HCT116 (cell line): ENCODE results near the gene RET. TPM values are rescaled to one million over a fixed set of nuclear protein-coding genes. Genes with fewer than 3 reads are reported as not detected.

Source experiments
- ATAC-seq: fragments of 200-7000 bp; cut with Tn5 transposase; 2 replicates; pipeline ENCODE4 v1.9.1; 2020; ENCODE audit warnings: mild to moderate bottlenecking, moderate library complexity
- BruUV-seq: library from RNA; stranded (reverse); fragments of 400-500 nt; replicated peaks from 2 replicates; lab custom pipeline; 2021; lab: Mats Ljungman, UMichigan
- CTCF ChIA-PET: fragments of 300-600 bp; sonication (Branson Sonifier 250); formaldehyde crosslinking; loops from one replicate; lab custom pipeline; 2021; ENCODE audit warnings: antibody characterized with exemption; lab: Charles Lee
- POLR2A ChIA-PET: fragments of 300-600, 350-600 bp; sonication (Branson Sonifier 250); formaldehyde crosslinking; loops from one replicate; lab custom pipeline; 2021; ENCODE audit warnings: antibody characterized with exemption; lab: Charles Lee
- RAD21 ChIA-PET, 2 experiments: fragments of 300-600 bp; sonication (Branson Sonifier 250); formaldehyde crosslinking; loops; one replicate each; lab custom pipeline; 2023; ENCODE audit warnings: low total read pairs in 2 of 2; ENCODE audit not compliant: uncharacterized antibody in 2 of 2, unreplicated experiment in 2 of 2, low non-redundant PET in 1 of 2; lab: Charles Lee
- DNase-seq: peaks from one replicate; pipeline ENCODE4 v3.0.0-alpha.2; 2010; ENCODE audit warnings: low read depth, low spot score
- H2AFZ ChIP-seq: fragments of 200-600 bp; shearing (Covaris generic), sonication (generic); 2 replicates; pipeline ENCODE4 v1.6.1; 2017; ENCODE audit warnings: low read depth, mixed run types, mixed read lengths, antibody characterized with exemption, low read length; ENCODE audit not compliant: poor library complexity, severe bottlenecking
- H3K27ac ChIP-seq: 2 replicates; pipeline ENCODE4 v1.5.1; 2012; ENCODE audit warnings: low read depth, low read length
- H3K27me3 ChIP-seq: fragments of 200-600 bp; sonication (generic); 2 replicates; pipeline ENCODE4 v1.6.1; 2016; ENCODE audit warnings: mixed run types, low read length, mixed read lengths; ENCODE audit not compliant: insufficient read depth
- H3K36me3 ChIP-seq, 2 experiments: fragments of 200-500 bp in 1 of 2; fragments of 200-600 bp in 1 of 2; sonication (Bioruptor generic) in 1 of 2; sonication (generic) in 1 of 2; 2 replicates each; pipeline versions ENCODE4 v1.5.1 to v1.6.1; 2014 to 2016; ENCODE audit warnings: low read length in 2 of 2, inconsistent platforms in 1 of 2, mixed read lengths in 1 of 2, mixed run types in 1 of 2; ENCODE audit not compliant: insufficient read depth in 2 of 2, control insufficient read depth in 1 of 2
- H3K4me1 ChIP-seq, 2 experiments: fragments of 200-600 bp in 1 of 2; sonication (generic) in 1 of 2; 2 replicates each; pipeline versions ENCODE4 v1.5.1 to v1.6.1; 2012 to 2017; ENCODE audit warnings: low read length in 2 of 2, inconsistent platforms in 1 of 2, mild to moderate bottlenecking in 1 of 2, mixed read lengths in 1 of 2, mixed run types in 1 of 2, moderate library complexity in 1 of 2; ENCODE audit not compliant: insufficient read depth in 2 of 2, control insufficient read depth in 1 of 2
- H3K4me2 ChIP-seq: fragments of 200-600 bp; sonication (generic); 2 replicates; pipeline ENCODE4 v1.6.1; 2017; ENCODE audit warnings: mixed run types, low read length, mixed read lengths
- H3K4me3 ChIP-seq, 2 experiments: fragments of 200-600 bp in 1 of 2; sonication (generic) in 1 of 2; replicated peaks in 1 of 2; 2 replicates each; pipeline ENCODE4 v1.5.1; 2011 to 2016; ENCODE audit warnings: low read length in 2 of 2, control low read depth in 1 of 2, low read depth in 1 of 2, mild to moderate bottlenecking in 1 of 2, mixed read lengths in 1 of 2, mixed run types in 1 of 2
- H3K79me2 ChIP-seq: fragments of 200-600 bp; sonication (generic); 2 replicates; pipeline ENCODE4 v1.6.1; 2017; ENCODE audit warnings: mild to moderate bottlenecking, mixed run types, low read length, moderate library complexity, mixed read lengths; ENCODE audit not compliant: insufficient read depth
- H3K9ac ChIP-seq: fragments of 200-600 bp; sonication (generic); 2 replicates; pipeline ENCODE4 v1.6.1; 2016; ENCODE audit warnings: low read length, mixed read lengths
- H3K9me2 ChIP-seq: fragments of 200-600 bp; sonication (generic), shearing (Covaris generic); 2 replicates; pipeline ENCODE4 v1.6.1; 2017; ENCODE audit warnings: mixed run types, mild to moderate bottlenecking, moderate library complexity; ENCODE audit not compliant: insufficient read depth
- H3K9me3 ChIP-seq, 2 experiments: fragments of 200-500 bp in 1 of 2; fragments of 200-600 bp in 1 of 2; sonication (Bioruptor generic) in 1 of 2; sonication (generic) in 1 of 2; 2 replicates each; pipeline ENCODE4 v1.6.1; 2014 to 2017; ENCODE audit warnings: low read length in 2 of 2, mixed read lengths in 2 of 2, inconsistent platforms in 1 of 2, low read depth in 1 of 2, mild to moderate bottlenecking in 1 of 2, mixed run types in 1 of 2, moderate library complexity in 1 of 2; ENCODE audit not compliant: control insufficient read depth in 1 of 2, insufficient read depth in 1 of 2
- H4K20me1 ChIP-seq: fragments of 200-600 bp; sonication (generic), shearing (Covaris generic); 2 replicates; pipeline ENCODE4 v1.6.1; 2017; ENCODE audit warnings: mixed run types, mild to moderate bottlenecking, moderate library complexity; ENCODE audit not compliant: insufficient read depth
- ATF3 ChIP-seq: IDR thresholded peaks from 2 replicates; pipeline ENCODE4 v1.6.1; 2012
- CBX3 ChIP-seq: IDR thresholded peaks from 2 replicates; pipeline ENCODE4 v1.6.1; 2012; ENCODE audit warnings: low read depth
- EGR1 ChIP-seq: IDR thresholded peaks from 2 replicates; pipeline ENCODE4 v1.6.1; 2012; ENCODE audit warnings: low read depth
- EZH2 ChIP-seq: fragments of 200-600 bp; sonication (generic); IDR thresholded peaks from 2 replicates; pipeline ENCODE4 v1.6.1; 2017; ENCODE audit warnings: antibody characterized with exemption, mixed run types
- EZH2phosphoT487 ChIP-seq: fragments of 200-600 bp; IDR thresholded peaks from 2 replicates; pipeline ENCODE4 v1.6.1; 2018; ENCODE audit warnings: antibody characterized with exemption, borderline replicate concordance
- FOSL1 ChIP-seq: IDR thresholded peaks from 2 replicates; pipeline ENCODE4 v1.6.1; 2012; ENCODE audit warnings: low read depth
- JUND ChIP-seq: IDR thresholded peaks from 2 replicates; pipeline ENCODE4 v1.6.1; 2012
- MAX ChIP-seq: IDR thresholded peaks from 2 replicates; pipeline ENCODE4 v1.6.1; 2012
- POLR2A ChIP-seq: IDR thresholded peaks from 2 replicates; pipeline ENCODE4 v1.7.0; 2011; ENCODE audit warnings: borderline replicate concordance; ENCODE audit not compliant: insufficient read depth, insufficient read length; ENCODE audit errors: extremely low read depth
- POLR2AphosphoS5 ChIP-seq: IDR thresholded peaks from 2 replicates; pipeline ENCODE4 v1.6.1; 2011; ENCODE audit warnings: mild to moderate bottlenecking, low read depth, low read length, moderate library complexity
- RAD21 ChIP-seq: IDR thresholded peaks from 2 replicates; pipeline ENCODE4 v1.6.1; 2012; ENCODE audit warnings: low read depth, mild to moderate bottlenecking
- SIN3A ChIP-seq: IDR thresholded peaks from 2 replicates; pipeline ENCODE4 v1.6.1; 2012; ENCODE audit warnings: low read depth
- SP1 ChIP-seq: IDR thresholded peaks from 2 replicates; pipeline ENCODE4 v1.6.1; 2012; ENCODE audit warnings: low read depth
- SRF ChIP-seq: IDR thresholded peaks from 2 replicates; pipeline ENCODE4 v1.6.1; 2012; ENCODE audit warnings: low read depth
- YY1 ChIP-seq: IDR thresholded peaks from 2 replicates; pipeline ENCODE4 v1.6.1; 2011; ENCODE audit warnings: low read length, low read depth, moderate library complexity, mild to moderate bottlenecking; ENCODE audit not compliant: insufficient replicate concordance; ENCODE audit errors: extremely low read depth
- ZFX ChIP-seq: fragments of 450-650 bp; IDR thresholded peaks from 2 replicates; pipeline ENCODE4 v1.6.1; 2017
- ZNF274 ChIP-seq: fragments of 200-500 bp; sonication (Bioruptor generic); IDR thresholded peaks from 2 replicates; pipeline ENCODE4 v1.6.1; 2014; ENCODE audit warnings: mild to moderate bottlenecking, low read depth, low read length, inconsistent platforms
- intact Hi-C: fragments of 100-400 bp; cut with micrococcal nuclease; formaldehyde crosslinking; loops from 2 replicates; pipeline ENCODE4 v1.10.0; 2022
- total RNA-seq: library from RNA; stranded (reverse); gene quantifications from one replicate; pipeline ENCODE4 v1.2.1, GENCODE V29; 2021; ENCODE audit not compliant: unreplicated experiment
- TF ChIP-seq, protein P1 (sequence below): IDR thresholded peaks from 2 replicates; pipeline ENCODE4 v1.6.1; 2012; ENCODE audit warnings: low read depth
- TF ChIP-seq, protein P2 (sequence below): IDR thresholded peaks from 2 replicates; pipeline ENCODE4 v1.6.1; 2011; ENCODE audit warnings: mild to moderate bottlenecking, low read length, moderate library complexity; ENCODE audit not compliant: insufficient replicate concordance; ENCODE audit errors: extremely low read depth
- TF ChIP-seq, protein P3 (sequence below), 3 experiments: fragments of 200-600 bp in 1 of 3; sonication (generic) in 1 of 3; IDR thresholded peaks in 2 of 3; conservative IDR thresholded peaks in 1 of 3; 2 replicates each; pipeline ENCODE4 v1.5.1; 2012 to 2017; ENCODE audit warnings: low read depth in 2 of 3, low read length in 2 of 3, antibody characterized with exemption in 1 of 3, borderline replicate concordance in 1 of 3, control low read depth in 1 of 3, mild to moderate bottlenecking in 1 of 3, mixed read lengths in 1 of 3, mixed run types in 1 of 3, moderate library complexity in 1 of 3; ENCODE audit not compliant: insufficient read depth in 1 of 3

RET gene
- total RNA-seq, 1 experiment from 2014 or later = 5.9 TPM

DNA sequence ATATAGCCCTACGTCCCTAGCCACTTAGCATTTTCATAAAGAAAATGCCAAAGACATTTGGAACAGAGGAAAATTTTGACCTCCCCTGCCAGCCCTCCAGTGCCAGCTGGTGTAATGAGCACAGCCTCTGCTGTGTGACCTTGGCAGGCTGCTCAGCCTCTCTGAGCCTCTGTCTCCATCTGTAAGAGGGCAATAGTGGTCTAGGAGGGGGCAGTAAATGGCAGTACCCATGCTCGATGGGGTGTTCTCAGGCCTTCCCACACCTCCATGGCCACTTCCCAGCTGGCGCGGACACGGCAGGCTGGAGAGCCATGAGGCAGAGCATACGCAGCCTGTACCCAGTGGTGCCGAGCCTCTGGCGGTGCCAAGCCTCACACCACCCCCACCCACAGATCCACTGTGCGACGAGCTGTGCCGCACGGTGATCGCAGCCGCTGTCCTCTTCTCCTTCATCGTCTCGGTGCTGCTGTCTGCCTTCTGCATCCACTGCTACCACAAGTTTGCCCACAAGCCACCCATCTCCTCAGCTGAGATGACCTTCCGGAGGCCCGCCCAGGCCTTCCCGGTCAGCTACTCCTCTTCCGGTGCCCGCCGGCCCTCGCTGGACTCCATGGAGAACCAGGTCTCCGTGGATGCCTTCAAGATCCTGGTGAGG is 37.3 kb downstream of the RET start:
- ATAC-seq = no peak
- Histone ChIP-seq H2AFZ (no peak overlapping the region), H4K20me1 (no peaks in the 10 kb centered on the region), H3K9me2 (no peaks in the 10 kb centered on the region), H3K4me1 (no peaks in the 10 kb centered on the region), H3K4me3 (no peak overlapping the region), H3K79me2 (no peaks in the 10 kb centered on the region), H3K4me2 (no peak overlapping the region), H3K27me3 (no peaks in the 10 kb centered on the region), H3K36me3 (no peaks in the 10 kb centered on the region), H3K9ac (no peak overlapping the region), H3K9me3 (no peaks in the 10 kb centered on the region), H3K27ac (no peak overlapping the region)
- ChIA-PET POLR2A (no interaction called here), RAD21 (no interaction called here), CTCF (no interaction called here)
- intact Hi-C loops = no loop called here
- DNase-seq = no peak
- TF ChIP-seq SRF (no peak), FOSL1 (no peak), EGR1 (no peak), ZFX (no peak), CBX3 (no peak), RAD21 (no peak), ATF3 (no peak), JUND (no peak), YY1 (no peak), ZNF274 (no peak), POLR2A (no peak), SP1 (no peak), SIN3A (no peak), MAX (no peak), EZH2 (no peak), POLR2AphosphoS5 (no peak), EZH2phosphoT487 (no peak)
- TF ChIP-seq, protein P1, sequence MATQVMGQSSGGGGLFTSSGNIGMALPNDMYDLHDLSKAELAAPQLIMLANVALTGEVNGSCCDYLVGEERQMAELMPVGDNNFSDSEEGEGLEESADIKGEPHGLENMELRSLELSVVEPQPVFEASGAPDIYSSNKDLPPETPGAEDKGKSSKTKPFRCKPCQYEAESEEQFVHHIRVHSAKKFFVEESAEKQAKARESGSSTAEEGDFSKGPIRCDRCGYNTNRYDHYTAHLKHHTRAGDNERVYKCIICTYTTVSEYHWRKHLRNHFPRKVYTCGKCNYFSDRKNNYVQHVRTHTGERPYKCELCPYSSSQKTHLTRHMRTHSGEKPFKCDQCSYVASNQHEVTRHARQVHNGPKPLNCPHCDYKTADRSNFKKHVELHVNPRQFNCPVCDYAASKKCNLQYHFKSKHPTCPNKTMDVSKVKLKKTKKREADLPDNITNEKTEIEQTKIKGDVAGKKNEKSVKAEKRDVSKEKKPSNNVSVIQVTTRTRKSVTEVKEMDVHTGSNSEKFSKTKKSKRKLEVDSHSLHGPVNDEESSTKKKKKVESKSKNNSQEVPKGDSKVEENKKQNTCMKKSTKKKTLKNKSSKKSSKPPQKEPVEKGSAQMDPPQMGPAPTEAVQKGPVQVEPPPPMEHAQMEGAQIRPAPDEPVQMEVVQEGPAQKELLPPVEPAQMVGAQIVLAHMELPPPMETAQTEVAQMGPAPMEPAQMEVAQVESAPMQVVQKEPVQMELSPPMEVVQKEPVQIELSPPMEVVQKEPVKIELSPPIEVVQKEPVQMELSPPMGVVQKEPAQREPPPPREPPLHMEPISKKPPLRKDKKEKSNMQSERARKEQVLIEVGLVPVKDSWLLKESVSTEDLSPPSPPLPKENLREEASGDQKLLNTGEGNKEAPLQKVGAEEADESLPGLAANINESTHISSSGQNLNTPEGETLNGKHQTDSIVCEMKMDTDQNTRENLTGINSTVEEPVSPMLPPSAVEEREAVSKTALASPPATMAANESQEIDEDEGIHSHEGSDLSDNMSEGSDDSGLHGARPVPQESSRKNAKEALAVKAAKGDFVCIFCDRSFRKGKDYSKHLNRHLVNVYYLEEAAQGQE = no peak
- TF ChIP-seq, protein P2, sequence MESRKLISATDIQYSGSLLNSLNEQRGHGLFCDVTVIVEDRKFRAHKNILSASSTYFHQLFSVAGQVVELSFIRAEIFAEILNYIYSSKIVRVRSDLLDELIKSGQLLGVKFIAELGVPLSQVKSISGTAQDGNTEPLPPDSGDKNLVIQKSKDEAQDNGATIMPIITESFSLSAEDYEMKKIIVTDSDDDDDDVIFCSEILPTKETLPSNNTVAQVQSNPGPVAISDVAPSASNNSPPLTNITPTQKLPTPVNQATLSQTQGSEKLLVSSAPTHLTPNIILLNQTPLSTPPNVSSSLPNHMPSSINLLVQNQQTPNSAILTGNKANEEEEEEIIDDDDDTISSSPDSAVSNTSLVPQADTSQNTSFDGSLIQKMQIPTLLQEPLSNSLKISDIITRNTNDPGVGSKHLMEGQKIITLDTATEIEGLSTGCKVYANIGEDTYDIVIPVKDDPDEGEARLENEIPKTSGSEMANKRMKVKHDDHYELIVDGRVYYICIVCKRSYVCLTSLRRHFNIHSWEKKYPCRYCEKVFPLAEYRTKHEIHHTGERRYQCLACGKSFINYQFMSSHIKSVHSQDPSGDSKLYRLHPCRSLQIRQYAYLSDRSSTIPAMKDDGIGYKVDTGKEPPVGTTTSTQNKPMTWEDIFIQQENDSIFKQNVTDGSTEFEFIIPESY = no peak
- TF ChIP-seq, protein P3, sequence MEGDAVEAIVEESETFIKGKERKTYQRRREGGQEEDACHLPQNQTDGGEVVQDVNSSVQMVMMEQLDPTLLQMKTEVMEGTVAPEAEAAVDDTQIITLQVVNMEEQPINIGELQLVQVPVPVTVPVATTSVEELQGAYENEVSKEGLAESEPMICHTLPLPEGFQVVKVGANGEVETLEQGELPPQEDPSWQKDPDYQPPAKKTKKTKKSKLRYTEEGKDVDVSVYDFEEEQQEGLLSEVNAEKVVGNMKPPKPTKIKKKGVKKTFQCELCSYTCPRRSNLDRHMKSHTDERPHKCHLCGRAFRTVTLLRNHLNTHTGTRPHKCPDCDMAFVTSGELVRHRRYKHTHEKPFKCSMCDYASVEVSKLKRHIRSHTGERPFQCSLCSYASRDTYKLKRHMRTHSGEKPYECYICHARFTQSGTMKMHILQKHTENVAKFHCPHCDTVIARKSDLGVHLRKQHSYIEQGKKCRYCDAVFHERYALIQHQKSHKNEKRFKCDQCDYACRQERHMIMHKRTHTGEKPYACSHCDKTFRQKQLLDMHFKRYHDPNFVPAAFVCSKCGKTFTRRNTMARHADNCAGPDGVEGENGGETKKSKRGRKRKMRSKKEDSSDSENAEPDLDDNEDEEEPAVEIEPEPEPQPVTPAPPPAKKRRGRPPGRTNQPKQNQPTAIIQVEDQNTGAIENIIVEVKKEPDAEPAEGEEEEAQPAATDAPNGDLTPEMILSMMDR (IDR thresholded peaks at IDR 0.05 in 2 of 3, conservative IDR thresholded peaks at IDR 0.05 in 1 of 3; ENCODE audit: borderline replicate concordance in 1 of 3, insufficient read depth in 1 of 3, low read depth in 2 of 3, low read length in 2 of 3) = no peak
- no TSS peak for BruUV-seq
